GM21423 (cell line): ENCODE data around the gene CILP2.

Experiments
- ATAC-seq: cut with Tn5 transposase; IDR thresholded peaks from one replicate; pipeline ENCODE4 v1.9.1; 2021; ENCODE audit warnings: mild to moderate bottlenecking, moderate library complexity; ENCODE audit not compliant: unreplicated experiment

CILP2 gene

DNA sequence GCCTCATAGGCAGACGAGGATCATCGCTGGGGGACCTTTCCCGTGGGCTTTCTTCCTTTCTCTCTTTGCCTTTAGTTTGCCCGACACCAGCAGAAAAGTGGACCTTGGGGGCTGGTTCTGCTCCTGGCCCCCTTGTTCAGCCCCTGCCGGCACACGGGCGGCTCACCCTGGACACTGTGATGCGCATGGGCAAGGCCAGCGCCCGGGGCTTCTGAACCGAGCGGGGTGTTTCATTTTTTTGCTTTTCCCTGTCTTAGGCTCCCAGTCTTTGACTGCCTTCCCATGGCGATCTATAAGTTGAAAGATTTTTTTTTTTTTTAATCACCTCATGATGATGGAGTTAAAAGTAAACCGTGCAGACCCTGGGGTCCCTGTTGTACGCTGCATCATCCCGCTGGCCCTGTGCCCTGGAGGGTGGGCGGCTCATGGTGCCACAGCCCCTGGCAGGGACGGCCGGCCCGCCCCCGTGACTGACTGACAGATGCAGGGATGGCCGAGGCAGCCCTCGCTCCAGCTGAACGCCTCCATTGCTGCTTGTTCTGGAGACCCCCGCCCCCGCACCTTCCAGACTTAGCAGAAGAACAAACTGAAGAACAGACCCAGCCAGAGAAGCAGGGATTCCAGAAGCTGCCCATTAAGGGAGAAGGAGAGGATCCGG is 32.3 kb upstream of the CILP2 start:
- ATAC-seq, result no peak

GRCh38 chr19:19506592-19506991 is 31.5 kb upstream of the CILP2 start:
- no peak for ATAC-seq

DNA sequence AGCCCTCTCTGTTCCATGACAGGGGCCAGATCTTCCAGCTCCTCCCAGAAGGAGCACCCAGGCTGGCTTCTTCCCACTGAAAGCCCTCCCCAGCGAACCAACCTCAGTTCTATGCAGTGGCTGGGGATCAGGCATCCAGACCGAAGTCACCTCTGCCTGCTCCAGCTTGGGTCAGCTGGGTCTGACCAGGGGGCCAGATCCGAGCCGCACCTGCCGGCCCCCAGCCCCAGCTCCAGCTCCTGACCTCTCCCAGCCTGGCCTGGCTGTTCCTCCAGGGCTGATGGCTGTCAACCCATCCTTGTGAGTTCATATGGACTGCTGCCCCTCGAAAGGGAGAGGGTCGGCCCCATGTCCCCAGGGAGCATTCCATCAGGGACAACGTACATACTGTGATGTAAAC is 30.7 kb upstream of the CILP2 start:
- no peak for ATAC-seq

DNA sequence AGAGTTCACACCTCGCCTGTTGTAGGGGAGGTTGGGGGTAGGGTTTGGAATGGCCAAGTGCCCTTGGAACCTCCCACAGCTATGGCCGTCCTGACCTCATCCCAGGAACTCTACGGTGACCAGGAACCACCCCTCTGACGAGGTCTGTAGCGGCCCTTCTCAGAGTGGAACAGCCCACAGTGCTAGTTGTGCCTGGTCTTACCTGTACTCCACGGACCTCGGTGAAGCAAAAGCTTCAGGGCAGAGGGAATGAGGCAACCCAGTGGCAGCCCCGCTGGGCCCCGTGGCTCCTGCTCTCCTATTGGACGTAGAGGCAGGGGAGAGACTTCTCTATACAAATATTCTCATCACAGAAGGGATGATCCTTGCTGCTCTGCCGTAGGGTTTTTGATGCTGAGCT is 29.8 kb upstream of the CILP2 start:
- ATAC-seq, result no peak

GRCh38 chr19:19510432-19510831 is 27.6 kb upstream of the CILP2 start:
- ATAC-seq, result no peak

- no peak for ATAC-seq
Observed at GRCh38 chr19:19513682-19514081, 24.4 kb upstream of the CILP2 start.

DNA sequence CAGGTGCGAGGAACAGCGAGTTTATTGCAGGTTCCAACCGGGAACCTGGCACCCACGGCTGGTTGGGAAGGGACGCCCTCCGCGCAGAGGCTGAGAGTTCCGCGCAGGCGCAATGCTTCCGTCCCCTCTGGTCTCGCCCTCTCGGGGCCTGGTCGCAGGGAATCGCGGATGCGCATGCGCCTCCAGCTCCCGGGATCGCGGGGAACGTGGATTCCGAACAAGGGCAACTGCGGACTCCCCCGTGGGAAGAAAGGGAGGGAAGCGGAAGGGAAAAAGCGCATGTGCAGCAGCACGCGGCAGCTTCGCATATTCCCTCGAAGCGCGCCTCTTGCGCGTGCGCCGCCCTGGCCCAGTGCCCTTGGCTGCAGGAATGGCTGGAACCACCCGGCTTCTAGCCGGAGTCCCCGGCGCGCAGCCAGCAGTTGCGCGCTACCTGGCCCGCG is 23.8 kb upstream of the CILP2 start:
- no peak for ATAC-seq

DNA sequence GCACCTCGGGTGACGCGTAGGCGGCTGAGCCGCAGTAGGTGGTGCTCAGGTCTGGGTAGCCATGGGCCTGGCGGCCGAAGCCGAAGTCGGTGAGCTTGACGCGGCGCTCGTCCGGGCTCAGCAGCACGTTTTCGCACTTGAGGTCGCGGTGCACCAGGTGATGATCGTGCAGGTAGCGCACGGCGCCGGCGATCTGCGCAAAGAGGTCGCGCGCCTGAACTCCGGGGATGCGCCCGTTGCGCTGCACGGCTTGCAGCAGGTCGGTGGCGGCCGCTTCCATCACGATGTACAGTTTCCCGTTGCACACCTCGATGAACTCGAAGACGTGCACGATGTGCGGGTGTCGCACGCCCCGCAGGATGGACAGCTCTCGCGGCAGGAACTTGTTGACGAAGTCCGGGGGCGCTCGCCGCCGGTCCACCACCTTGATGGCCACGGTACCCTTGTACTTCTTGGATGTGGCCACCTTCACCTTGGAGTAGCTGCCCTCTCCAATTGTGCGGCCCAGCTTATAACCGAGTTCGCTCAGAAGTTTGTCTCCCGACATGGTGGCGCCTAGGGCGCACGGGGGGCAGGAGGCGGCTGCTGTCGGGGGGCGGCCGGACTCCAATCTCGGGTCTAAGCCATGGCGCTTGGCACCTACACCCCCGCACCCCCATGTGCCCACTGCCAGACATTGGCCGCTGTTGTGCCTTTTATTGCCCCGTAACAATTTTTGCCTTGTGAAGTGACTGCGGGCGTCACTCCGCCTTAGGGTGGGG is 23.0 kb upstream of the CILP2 start, which contains the start of gene TSSK6:
TSS of gene TSSK6 (minus strand) at position 668 of the 761 bp plus-strand sequence. CDS start at position 547, 121 bp downstream.
- ATAC-seq, result no peak

- peak; percentile 89 for ATAC-seq
Observed at GRCh38 chr19:19515642-19516519, 22.2 kb upstream of the CILP2 start, which contains the start of gene NDUFA13. Gene NDUFA13 (plus strand): TSS chr19:19516225. CDS start chr19:19516239, 14 bp downstream.

GRCh38 chr19:19517235-19517619 is 20.8 kb upstream of the CILP2 start:
- ATAC-seq, result no peak

GRCh38 chr19:19520989-19521388 is 17.1 kb upstream of the CILP2 start:
- ATAC-seq, result no peak

- ATAC-seq, result no peak
Observed at GRCh38 chr19:19523177-19523576, 14.9 kb upstream of the CILP2 start.

DNA sequence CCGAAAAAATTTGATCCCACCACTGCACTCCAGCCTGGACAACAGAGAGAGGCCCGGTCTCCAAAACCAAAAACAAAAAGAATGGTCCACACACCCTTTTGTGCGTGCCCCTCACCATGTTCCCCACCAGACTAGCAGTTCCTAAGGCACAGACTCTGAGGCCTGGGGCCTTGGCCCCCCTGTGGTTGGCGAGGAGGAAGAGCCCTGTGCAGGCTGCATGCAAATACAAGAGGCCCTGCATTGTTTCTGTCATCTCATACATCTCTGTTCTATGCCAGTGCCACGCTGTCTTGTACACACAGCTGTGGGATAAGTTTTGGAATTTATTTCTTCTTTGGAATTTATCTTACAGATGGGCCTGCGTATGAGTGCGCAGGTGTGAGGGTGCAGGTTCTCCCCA is 14.0 kb upstream of the CILP2 start:
- no peak for ATAC-seq

DNA sequence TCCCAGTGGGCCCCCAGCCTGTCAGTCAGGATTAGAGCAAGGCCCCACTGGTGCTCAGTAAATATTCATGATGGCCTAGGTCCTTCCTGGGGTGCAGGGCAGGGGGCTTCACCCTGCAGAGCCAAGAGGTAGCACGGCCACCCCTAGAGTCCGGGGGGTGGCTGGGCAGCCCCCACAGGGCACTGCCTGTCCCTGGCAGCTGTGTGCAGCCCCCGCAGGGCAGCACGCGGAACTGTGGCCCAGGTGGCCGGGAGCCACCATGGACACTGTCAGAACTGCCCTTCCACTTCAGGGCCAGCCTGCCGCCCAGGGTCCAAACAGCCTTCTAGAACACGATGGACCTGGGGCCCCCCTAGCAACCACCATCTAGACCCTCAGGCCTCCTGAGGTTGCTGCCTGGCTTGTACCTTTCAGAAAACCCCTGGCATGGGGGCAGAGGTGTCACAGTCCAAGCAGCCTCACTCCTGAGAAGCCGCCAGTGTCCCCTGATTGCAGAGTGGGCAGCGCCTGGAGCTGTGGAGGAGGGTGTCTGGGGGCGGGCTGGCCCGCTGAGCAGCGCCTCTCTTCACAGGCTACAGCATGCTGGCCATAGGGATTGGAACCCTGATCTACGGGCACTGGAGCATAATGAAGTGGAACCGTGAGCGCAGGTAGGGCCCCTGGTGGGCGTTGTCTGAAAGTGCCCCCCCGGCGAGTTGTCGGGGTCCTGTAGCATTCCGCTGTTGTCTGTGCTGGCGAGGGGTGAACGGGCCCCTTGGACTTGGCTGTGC is 12.3 kb upstream of the CILP2 start:
- ATAC-seq, result no peak

- no peak for ATAC-seq
Observed at GRCh38 chr19:19526581-19527370, 11.3 kb upstream of the CILP2 start.

DNA sequence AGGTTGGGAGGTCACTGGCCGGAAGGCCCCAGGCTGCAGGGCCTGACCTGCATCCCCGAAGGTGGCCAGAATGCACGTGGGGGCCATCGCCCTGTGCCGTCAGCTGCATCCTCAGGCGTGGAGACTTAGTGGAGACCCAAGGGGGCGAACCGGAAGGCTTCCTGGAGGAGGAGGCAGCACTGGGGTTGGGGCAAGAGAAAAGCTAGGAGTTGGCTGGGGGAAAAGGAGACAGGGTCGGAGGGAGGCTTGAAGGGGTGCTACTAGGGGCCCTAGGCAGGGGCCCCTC is 10.8 kb upstream of the CILP2 start:
- no peak for ATAC-seq

DNA sequence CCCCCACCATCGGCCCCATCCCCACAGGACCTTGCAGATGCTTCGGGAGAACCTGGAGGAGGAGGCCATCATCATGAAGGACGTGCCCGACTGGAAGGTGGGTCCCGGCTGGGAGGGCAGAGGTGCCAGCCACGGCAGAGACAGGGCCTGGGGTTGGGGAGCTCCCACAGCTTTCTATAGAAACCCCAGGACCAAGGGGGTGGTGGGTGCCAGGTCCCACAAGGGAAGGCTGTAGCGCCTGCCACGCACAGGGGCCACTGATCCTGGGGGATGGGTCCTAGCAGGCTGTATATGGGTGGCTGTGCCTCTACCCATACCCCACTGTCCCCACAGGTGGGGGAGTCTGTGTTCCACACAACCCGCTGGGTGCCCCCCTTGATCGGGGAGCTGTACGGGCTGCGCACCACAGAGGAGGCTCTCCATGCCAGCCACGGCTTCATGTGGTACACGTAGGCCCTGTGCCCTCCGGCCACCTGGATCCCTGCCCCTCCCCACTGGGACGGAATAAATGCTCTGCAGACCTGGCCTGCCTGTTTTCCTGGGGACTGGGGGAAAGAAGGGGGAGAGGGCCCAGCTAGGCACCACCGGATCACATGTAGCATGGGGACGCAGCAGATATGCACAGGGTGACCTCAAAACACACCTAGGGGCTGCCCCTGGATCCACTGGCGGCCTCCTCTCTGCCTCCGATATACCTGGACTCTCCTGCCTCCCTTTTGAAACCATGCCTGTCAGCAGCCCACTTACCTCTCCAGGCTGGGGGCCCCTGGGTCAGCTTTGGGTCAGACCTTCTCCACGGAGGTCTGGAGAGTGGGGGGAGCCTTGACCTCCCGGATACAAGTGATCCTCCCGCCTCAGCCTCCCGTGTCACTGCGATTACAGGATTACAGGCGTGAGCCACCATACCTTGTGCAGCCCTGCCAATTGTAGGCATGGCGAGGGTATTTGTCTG is 10.1 kb upstream of the CILP2 start:
- no peak for ATAC-seq

DNA sequence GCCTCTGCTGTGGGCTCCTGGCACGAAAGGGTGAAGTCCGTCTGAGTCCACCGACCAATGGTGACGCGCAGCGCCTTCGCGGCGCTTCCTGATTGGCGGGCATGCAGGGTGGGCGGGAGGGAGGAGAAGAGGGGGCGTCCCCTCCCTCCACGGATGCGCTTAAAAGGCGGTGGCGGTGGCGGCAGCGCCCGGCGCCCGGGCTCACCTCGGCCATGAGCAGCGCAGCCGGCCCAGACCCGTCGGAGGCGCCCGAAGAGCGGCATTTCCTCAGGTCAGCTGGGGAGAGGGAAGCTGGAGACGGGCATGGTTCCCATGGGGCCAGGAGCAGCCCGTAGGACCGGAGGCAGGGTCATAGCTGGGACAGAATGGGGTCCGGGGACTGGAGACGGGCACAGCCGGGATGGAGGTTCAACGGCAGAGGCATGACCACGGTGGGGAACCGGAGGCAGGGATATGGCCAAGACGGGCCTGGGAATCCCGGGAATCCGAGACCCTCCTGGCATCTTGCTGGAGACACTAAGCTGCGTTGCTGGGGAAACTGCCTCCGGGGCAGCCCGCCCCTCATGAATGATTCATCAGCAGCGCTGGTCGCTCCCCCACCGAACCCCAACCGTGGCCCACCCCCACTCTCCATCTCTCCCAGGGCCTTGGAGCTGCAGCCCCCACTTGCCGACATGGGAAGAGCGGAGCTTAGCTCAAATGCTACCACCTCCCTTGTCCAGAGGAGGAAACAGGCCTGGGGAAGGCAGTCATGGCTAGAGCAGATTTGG is 9.2 kb upstream of the CILP2 start, which contains the start of gene YJEFN3:
TSS of gene YJEFN3 (plus strand) at position 191 of the 770 bp plus-strand sequence. CDS start at position 213, 22 bp downstream.
- no peak for ATAC-seq
